ENCODE measurements around the gene CREB3L2.
"Not testable (repeated sequence)": the region's sequence is repeated elsewhere in the genome, so short reads cannot be mapped to it uniquely, and the experiment has no call there.

Gene CREB3L2

DNA sequence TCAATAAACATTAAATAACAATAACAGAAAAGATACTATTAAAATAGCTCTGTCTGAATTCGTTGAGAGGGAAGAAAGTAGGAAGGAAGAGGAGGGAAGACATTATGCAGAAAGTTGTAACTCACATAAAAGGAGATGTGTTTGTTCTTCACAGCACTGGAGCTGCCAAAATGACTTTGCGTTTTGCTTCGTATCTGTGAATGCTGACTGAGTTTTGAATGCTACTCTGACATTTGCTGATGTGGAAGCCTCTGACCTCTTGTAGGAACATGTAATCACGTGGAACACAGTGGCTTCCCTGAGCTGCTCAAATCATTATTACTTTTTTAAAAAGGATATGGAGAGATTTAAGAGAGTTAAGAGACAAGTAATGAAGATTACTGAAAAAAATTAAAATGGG lies 139.5 kb downstream of the CREB3L2 start:
- DNase-seq, result no peak

DNA sequence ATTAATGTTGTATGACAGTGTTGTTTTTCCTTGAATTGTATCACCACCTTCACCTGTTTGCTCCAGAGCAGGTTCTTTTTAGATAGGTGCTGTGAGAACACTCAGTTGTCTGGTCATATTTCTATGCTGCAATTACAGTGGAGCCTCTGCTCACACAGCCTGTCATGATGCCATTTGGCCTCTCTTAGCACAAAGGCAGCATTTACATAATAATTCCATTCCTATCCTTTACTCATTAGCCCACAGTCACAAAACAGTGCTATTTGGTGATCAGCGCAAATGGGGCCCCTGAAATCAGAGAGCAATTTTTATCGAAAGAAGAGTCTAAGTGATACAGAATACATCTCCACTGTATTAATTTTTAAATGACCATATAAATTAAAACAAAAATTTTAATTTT lies 141.3 kb downstream of the CREB3L2 start:
- no peak for DNase-seq

DNA sequence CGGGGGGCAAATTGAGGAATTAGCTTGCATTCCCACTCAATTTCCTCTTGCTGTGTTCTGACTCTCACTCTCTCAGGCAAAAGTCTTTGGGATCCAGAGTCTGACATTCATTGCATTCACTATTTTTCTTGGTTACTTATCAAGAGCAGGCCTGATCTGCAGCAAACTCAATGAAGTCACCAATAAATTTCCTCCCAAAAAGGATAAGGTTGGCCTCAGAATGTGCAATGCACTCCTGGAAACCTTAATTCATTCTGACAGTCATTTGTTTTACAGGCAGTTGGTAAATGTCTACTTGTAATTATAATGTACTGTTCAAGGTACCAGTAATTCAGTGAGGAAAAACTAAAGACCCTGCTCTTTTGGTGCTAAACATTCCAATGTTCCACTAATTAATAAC lies 148.8 kb downstream of the CREB3L2 start:
- no peak for DNase-seq

DNA sequence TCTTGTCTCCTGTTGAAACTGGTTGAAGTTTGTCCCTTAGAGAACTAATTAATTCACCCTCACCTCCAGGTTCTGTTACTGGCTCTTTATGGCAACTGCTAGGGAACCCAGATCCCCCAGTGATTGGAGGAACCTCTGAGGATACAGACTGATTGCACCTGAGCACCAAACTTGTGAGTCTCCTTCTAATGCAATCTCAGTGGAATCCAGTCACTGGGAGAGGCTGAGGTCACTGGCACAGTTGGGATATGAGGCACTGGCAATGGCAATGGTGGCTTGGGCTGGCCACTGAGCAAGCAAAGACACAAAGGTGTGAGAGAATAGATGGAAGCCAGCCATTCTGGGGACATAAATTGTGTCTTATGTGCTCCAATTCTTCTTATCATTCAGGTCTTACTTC lies 149.8 kb downstream of the CREB3L2 start:
- DNase-seq, result no peak

DNA sequence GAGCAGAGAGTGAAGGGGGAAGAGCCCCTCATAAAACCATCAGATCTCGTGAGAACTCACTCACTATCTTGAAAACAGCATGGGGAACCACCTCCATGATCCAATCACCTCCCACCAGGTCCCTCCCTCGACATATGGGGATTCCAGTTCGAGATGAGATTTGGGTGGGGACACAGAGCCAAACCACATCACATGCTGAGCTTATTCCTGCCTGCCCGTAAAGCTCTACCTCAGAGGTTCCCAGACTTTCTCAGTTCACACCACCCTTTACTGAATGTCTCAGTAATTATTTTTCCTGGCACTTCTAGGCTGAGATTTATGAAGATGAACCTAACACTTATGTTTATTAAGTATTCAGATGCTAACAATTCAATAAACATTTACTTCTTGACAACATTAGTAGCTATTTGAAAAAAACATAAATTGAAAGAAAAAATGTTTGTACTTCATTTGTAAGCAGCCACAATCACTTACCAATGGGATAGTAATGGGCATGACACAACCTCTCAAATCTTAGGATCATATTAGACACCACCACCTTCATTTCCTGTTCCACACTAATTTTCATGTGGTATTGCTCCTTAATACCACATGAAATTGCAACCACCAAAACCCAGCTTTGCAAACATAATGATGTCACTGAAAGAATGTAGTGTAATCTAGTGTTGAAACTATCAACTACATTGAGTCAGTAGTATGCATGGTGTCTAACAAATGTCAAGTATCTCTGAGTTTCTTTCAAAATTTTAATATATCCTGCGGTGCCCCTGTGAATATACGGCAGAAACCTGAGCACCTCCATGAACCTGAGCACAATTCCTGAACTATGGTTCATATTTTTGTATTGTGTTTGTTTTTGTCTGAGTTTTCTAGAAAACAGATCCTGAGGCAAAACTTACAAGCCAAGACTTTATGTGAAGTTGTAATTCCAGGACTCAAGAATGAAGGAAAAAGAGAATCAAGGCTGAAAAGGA lies 150.6 kb downstream of the CREB3L2 start:
- no peak for DNase-seq

DNA sequence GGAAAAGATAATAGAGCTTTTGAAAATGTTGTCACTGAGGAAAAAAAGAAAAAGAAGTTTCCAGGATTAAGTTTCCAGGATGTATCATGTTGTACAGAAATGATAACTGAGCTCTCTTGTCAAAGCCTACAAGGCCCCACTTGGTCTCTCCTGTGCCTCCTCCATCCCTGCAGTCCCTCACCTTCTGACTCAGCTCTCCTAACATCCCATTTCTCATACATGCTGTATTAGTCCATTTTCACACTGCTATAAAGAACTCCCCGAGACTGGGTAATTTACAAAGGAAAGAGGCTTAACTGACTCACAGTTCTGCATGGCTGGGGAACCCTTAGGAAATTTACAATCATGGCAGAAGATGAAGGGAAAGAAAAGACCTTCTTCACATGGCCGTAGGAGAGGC lies 151.3 kb downstream of the CREB3L2 start:
- DNase-seq, result no peak

DNA sequence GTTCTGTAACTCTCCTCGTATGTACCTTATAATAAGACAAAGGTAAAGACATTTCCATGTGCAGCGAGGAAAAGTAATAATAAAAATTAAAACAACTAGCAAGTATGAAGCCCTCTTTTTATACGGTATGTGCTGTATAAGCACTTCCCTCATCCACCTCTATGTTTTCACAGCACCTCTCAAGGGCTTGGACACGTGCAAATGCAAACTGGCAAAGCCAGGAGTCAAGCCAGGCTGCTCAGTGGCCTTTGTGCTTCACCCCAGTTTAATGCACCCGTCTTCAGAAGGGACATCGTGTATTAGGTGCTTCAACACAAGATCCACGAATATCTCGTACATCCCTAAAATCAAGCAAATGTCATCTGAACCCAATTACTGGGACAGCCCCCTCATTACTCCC lies 153.8 kb downstream of the CREB3L2 start:
- no peak for DNase-seq

DNA sequence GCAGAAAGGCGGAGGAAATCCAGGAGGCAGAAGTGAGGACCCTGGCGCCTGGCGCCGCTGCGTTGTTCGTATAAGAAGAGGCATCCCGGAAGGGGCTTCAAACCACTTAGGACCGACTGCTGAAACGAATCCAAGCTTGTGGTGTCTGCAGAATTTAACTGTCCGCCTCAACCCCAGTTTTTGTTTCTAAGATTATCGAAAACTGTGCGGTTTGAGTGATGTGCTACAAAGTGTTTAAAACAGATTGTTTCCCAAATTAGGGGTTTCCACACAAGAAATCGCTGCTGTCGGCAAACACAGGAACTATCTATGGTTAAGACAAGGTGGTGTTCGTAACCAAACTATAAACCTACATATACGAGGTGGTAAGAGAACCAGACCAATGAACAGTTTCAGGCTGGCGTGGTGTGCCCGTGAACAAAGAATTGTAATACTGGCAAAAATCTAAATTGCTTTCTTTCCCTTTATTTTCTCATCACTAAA lies 154.3 kb downstream of the CREB3L2 start:
- DNase-seq, result no peak

DNA sequence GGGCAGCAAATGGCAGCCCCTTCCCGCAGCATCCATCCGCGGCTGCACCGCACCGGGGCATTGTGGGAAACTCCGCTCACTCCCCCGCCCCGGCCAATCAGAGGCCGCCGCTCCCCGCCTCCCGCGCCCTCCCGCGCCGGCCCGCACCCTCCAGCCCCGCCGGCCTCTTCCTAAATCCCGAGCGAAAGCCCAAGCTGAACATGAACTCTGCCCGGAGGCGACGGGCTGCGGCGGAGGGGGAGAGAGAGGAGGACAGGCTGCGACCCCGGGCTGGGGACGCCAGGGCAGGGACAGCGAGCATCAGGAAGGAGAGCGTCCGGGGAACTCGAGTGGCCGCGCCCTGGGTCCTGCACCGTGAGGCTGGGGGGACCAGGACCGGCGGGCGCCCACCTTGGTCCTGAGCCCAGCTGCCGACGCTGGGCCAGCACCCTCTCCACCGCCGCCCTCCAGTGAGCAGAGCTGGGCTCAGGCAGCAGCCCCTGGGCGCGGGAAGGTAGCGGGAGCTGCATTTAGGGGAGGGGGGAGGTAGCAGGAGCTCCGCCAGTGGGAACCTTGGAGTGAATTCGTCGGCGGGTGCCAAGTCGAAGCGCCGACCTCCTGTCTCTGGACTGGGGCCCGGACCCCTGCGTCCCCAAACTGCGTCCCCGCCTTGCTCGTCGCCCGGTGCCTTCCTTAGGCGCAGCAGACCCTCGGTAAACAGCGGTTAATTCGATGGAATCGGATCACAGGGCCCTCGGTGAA lies 154.9 kb downstream of the CREB3L2 start, which contains the start of gene DGKI:
Gene DGKI (minus strand): TSS at position 148 of the 741 bp plus-strand sequence.
- no peak for DNase-seq

DNA sequence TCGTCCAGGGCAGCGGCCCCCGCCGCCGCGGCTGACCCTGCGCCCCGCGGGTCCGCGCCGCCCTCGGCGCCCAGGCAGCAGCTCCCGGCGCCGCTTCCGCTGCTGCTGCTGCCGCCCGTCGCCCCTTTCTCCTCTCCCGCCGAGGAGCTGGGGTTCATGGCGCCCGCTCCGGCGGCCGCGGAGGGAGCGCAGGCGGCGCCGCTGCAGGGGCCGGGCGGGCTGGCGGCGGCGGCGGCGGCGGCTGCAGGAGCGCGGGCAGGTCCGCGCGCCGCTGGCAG lies 155.4 kb downstream of the CREB3L2 start:
- DNase-seq, result no peak

DNA sequence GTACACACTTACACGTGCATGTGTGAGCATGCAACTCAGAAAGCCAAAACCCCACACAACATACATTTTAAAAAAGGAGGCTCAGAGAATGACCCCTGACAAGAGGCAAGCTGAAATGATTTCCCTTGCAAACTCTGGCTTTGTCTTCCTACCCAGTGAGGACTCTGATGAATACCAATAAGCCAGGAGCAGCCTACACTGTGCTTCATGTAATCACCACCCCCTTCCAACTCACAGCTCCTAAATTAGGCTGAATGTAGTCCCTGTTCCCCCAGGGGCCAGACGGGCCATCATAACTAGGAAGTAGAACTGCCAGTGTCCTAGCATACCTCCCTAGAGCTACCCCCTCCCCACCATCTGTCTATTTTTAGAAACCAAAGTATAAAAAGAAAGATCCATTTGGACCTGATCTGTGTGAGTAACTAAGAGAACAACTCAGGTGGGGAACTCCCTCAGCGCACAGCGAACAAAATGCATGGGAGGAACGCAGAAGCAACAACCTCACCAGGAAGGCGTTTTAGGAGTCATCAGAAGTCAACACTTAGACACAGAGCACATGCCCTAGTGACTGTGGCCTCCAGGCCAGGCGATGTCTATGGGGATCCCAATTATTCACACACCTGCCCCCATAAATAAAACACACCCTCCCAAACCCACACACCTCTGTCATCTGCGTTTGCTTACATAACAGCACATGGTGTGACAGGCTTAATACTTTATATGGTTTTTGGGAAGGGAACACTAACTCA lies 157.0 kb downstream of the CREB3L2 start:
- no peak for DNase-seq

DNA sequence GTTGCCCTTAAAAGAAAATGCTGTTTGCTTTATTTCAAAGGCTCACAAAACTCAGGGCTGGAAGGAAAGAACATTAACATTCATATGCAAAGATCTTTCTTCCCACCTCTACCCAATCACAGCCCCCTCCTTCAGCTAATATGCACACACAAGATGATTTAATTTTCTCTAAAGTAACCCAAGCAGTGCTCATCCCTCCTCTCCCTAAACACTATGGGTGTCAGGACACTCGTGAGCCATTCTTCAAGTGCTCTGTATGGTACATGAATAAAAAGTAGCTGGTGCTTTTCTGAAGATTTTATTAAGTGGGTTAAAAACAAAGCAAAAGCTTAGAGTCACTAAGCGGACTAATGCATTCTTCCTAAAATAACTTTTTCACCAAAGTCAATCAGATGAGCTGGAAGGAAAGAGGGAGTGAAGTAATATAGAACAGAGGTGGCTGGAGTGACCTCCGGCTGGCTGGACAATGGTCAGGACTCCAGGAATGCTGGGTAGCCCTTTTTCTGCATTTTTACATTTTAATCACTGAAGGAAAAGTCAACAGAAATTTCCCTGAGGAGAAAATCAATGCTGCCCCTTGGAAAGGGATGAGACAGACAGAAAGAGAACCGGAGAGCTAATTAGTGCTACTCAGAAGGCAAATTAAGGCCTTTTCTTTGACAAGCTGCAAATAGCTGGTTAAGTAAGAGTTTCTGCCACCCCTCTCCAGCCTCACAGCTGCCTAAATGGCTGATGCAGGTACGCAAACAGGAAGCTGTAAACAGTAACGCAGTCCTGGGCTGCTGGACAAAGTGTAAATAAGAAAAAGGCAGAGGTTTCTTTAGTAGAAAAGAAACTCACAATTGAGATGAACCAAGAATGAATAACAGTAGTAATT lies 161.7 kb downstream of the CREB3L2 start:
- no peak for DNase-seq

DNA sequence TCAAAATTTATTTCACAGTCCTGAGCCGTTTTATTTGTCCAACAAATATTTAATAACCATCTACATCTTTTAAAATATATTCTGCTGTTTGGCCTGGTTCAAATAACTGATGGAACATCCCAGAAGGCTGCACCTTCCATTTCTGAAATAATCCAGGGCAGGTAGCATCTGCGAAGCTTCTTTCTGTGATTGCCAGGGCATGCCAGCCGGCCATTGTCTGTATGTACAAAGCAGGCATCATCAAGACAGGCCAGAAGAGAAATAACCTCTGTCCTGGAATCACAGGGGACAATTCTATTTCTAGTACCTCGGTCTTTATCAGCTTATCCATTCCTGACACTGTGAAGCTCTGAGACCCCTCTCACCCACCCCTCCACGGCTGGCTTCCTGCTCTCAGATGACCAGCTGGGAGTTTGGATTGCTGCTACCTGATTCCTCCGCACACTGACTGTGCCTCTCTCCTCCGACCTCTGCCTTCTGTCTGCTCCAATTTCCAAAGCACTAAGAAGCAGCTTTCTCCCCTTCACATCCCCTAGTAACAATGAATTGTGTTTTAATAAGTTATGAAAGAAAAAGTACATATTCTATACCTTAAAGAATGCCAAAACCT lies 163.1 kb downstream of the CREB3L2 start:
- no peak for DNase-seq

DNA sequence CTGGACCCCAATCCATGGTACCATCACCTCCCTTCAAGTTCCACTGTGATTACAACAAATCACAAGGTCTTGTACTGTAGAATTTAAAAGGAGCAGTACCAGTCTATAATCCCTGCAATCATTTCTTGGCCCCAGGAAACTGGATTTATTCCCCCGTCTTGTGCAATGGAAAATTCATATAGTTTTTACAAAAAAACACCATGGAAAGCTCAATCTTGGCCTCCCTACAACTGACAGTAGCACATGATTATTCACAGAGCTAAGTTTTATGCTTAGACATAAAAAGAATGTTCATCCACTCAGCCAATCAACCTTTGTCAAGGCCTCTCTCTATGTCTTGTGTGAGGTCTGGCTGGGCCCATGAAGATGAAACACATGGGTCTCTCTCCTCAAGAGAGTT lies 165.3 kb downstream of the CREB3L2 start:
- DNase-seq, result no peak

DNA sequence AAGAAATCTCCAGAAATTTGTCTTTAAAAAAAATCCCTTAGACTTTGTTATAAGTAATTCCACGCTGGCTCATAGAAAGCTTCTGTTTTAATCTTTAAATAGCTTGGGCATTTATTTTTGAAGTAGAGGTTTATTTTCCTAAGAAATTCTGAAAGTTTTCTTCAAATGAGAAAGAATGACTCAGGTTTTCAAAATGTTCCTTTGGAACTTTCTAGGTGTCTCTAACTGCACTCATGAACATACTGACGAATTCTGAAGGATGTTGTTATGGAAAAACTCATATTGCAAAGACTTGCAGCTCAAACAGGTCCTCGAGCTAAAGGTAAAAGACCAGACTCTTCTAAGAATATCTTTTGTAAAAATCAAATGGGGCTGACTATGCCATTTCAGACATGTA lies 165.8 kb downstream of the CREB3L2 start:
- no peak for DNase-seq

DNA sequence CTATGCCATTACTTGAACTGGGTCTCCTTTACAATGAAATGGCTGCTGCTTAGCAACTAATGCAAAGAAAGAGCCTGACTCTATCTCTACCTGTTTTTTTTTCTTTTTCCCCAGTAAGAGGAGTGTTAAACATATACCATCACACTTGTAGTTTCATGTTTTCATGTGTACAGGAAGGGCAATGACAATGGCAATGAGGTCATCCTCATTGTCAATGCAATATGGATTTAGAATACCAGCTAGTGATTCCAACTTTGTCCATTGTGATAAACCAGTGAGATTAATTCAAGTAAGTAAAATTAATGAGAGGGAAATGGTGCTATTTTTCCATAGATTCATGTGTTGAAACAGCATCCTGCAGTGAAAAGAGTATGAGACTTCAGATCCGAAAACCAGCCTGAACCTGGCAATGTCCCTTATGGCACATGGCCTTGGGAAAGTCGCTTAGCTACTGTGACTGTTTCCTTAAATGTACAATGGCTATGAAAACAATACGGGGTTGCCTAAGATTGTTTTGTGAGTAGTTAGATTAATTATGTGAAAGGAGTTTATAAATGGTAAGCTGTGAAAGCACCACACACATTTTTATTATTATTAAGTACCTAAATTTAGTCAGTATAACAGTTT lies 166.3 kb downstream of the CREB3L2 start:
- DNase-seq, result no peak

DNA sequence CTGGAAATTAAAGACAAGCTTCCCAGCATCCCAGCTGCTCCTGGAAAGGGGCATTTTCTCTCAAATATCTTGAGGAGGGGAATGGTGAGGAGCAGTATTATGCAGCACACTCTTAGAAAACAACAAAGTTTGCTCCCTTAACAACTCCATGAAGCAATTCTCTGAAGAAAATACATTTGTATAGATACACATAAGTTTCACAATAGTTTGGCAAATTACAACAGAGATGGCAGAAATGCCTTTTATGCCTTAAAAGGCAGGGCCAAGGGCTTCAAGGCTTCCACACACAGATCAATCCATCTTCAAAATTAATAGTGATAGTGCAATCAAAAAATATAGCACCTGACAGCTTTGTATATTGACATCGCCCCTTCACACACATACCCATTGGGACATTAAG lies 167.3 kb downstream of the CREB3L2 start:
- no peak for DNase-seq

DNA sequence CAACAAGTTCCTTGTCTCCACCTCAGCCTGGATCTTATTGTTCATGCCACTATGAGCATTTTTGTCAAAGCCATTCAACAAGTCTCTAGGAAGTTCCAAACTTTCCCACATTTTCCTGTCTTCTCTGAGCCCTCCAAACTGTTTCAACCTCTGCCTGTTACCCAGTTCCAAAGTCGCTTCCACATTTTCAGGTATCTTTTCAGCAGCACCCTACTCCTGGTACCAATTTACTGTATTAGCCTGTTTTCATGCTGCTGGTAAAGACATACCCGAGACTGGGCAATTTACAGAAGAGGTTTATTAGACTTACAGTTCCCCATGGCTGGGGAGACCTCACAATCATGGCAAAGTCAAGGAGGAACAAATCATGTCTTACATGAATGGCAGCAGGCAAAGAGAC lies 168.9 kb downstream of the CREB3L2 start:
- not testable (repeated sequence) for DNase-seq

DNA sequence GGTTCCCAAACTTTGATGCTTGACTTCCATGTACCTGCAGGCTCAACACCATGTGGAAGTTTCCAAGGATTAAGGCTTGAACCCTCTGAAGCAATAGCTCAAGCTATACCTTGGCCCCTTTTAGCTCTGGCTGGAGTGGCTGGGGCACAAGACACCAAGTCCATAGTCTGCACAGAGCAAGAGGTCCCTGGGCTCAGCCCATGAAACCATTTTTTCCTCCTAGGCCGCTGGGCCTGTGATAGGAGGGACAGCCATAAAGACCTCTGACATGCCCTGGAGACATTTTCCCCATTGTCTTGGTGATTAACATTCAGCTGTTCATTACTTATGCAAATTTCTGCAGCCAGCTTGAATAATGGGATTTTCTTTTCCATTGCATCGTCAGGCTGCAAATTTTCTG lies 169.5 kb downstream of the CREB3L2 start:
- DNase-seq, result no peak

DNA sequence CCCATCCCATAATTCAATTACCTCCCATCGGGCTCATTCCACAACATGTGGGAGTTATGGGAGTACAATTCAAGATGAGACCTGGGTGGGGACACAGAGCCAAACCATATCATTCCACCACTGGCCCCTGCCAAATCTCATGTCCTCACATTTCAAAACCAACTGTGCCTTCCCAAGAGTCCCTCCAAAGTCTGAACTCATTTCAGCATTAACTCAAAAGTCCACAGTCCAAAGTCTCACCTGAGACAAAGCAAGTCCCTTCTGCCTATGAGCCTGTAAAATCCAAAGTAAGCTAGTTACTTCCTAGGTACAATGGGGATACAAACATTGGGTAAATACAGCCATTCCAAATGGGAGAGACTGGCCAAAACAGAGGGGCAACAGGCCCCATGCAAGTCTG lies 170.3 kb downstream of the CREB3L2 start:
- DNase-seq, result not testable (repeated sequence)

DNA sequence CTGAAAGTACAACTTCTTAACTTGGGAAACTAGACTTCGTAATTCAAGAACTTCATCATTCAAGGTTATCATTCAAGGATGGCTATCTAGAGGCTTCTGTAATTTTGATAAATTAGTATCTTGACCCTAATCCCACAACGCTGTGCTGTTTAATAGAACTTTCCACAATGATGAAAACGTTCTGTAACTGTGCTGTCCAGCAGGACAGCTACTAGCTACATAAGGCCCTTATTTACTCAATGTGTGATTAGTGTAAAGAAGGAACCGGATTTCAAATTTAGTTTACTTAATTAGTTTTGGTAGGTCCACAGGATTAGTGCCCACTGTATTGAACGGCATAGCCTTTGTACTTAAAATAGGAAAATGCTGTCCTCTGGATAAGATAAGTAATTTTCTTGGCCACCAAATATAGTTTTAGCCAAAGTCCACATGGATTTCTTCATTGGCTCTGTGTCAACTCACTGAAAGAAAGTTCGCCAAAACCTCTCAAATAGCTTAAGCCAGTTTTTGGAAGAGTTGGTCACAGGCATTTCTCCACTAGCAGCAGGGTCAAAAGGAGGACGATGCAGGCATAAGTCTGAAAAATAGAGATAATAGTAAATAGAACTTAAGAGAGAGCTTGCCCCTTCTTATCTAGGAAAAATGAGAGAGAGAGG lies 172.4 kb downstream of the CREB3L2 start:
- no peak for DNase-seq
